ENCODE results near the gene CDH4. TPM values are rescaled to one million over a fixed set of nuclear protein-coding genes. Genes with fewer than 3 reads are reported as not detected.

The CDH4 gene
- total and polyA plus RNA-seq, 2 of the 4 experiments (the other 2 are of a cell fraction), result 1.6 to 3.5 TPM

GRCh38 chr20:61630391-61630650 lies 378.3 kb downstream of the CDH4 start:
- H4K5ac ChIP-seq (ENCODE audit: low read depth, low read length), result no peak overlapping the region
- no peak overlapping the region for H2BK20ac ChIP-seq (ENCODE audit: low read depth, low read length)
- H2AFZ ChIP-seq (replicated peaks; ENCODE audit: low read length, poor library complexity), result no peak overlapping the region
- H3K9ac ChIP-seq (ENCODE audit: low read depth, low read length), result no peak overlapping the region
- dilution Hi-C loops (cut with HindIII; ENCODE audit: low sequenced_read_pairs, unreplicated experiment), result no loop called here
- no peaks in the 10 kb centered on the region for H3K9me1 ChIP-seq (ENCODE audit: insufficient read depth, low read length)
- no peaks in the 10 kb centered on the region for H4K20me1 ChIP-seq (ENCODE audit: insufficient read depth, low read length)
- H3K14ac ChIP-seq (replicated peaks; ENCODE audit: low read depth, low read length), result no peak overlapping the region
- intact Hi-C loops (cut with micrococcal nuclease), result no loop called here
- H2BK5ac ChIP-seq (ENCODE audit: low read depth, low read length, poor library complexity, severe bottlenecking), result no peak overlapping the region
- H3K4me1 ChIP-seq (ENCODE audit: control insufficient read depth, insufficient read depth, low read length), result no peaks in the 10 kb centered on the region
- TF ChIP-seq MXI1 (IDR thresholded peaks at IDR 0.05; ENCODE audit: borderline replicate concordance, low read depth, low read length), result no peak
- TF ChIP-seq, protein P1, sequence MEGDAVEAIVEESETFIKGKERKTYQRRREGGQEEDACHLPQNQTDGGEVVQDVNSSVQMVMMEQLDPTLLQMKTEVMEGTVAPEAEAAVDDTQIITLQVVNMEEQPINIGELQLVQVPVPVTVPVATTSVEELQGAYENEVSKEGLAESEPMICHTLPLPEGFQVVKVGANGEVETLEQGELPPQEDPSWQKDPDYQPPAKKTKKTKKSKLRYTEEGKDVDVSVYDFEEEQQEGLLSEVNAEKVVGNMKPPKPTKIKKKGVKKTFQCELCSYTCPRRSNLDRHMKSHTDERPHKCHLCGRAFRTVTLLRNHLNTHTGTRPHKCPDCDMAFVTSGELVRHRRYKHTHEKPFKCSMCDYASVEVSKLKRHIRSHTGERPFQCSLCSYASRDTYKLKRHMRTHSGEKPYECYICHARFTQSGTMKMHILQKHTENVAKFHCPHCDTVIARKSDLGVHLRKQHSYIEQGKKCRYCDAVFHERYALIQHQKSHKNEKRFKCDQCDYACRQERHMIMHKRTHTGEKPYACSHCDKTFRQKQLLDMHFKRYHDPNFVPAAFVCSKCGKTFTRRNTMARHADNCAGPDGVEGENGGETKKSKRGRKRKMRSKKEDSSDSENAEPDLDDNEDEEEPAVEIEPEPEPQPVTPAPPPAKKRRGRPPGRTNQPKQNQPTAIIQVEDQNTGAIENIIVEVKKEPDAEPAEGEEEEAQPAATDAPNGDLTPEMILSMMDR (conservative IDR thresholded peaks at IDR 0.05; ENCODE audit: low read depth, low read length), result no peak
- no peak for TF ChIP-seq RAD21 (IDR thresholded peaks at IDR 0.05; ENCODE audit: low read length)
- no peak for TF ChIP-seq CEBPB (IDR thresholded peaks at IDR 0.05; ENCODE audit: low read depth, low read length)
- no peak for TF ChIP-seq ELK1 (IDR thresholded peaks at IDR 0.05; ENCODE audit: borderline replicate concordance, low read depth, low read length)
- TF ChIP-seq, protein P2, sequence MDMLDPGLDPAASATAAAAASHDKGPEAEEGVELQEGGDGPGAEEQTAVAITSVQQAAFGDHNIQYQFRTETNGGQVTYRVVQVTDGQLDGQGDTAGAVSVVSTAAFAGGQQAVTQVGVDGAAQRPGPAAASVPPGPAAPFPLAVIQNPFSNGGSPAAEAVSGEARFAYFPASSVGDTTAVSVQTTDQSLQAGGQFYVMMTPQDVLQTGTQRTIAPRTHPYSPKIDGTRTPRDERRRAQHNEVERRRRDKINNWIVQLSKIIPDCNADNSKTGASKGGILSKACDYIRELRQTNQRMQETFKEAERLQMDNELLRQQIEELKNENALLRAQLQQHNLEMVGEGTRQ (IDR thresholded peaks at IDR 0.05; ENCODE audit: low read depth, low read length), result no peak
- TF ChIP-seq POLR2A (IDR thresholded peaks at IDR 0.05; ENCODE audit: low read depth, low read length), result no peak
- no peak for TF ChIP-seq CHD1 (IDR thresholded peaks at IDR 0.05; ENCODE audit: low read depth, low read length)
- no peak for TF ChIP-seq RCOR1 (IDR thresholded peaks at IDR 0.05; ENCODE audit: insufficient replicate concordance, low read length)
- no peak for TF ChIP-seq SMC3 (IDR thresholded peaks at IDR 0.05; ENCODE audit: low read depth, low read length)
- no peak for TF ChIP-seq RFX5 (IDR thresholded peaks at IDR 0.05; ENCODE audit: low read depth, low read length)
- no peak for TF ChIP-seq MAFK (IDR thresholded peaks at IDR 0.05; ENCODE audit: low read depth, low read length)
- TF ChIP-seq FOS (IDR thresholded peaks at IDR 0.05; ENCODE audit: low read depth, low read length), result no peak
- no peak for TF ChIP-seq BHLHE40 (IDR thresholded peaks at IDR 0.05; ENCODE audit: low read depth, low read length)
- no peak for TF ChIP-seq NFE2L2 (IDR thresholded peaks at IDR 0.05; ENCODE audit: low read depth, low read length)
- no peak for TF ChIP-seq MAZ (IDR thresholded peaks at IDR 0.05; ENCODE audit: borderline replicate concordance, low read depth, low read length)
- BruUV-seq (replicated peaks), result no TSS peak
- H4K8ac ChIP-seq (ENCODE audit: low read depth in 2 of 2, low read length in 2 of 2), result no peak overlapping the region
- H3K27ac ChIP-seq (ENCODE audit: insufficient read depth, low read length), result no peak overlapping the region
- H3K4me2 ChIP-seq (ENCODE audit: low read depth, low read length), result no peak overlapping the region
- no peak overlapping the region for H2BK15ac ChIP-seq (ENCODE audit: low read depth, low read length)
- no peak overlapping the region for H3K4me3 ChIP-seq (ENCODE audit: insufficient read depth, low read depth, low read length)
- WGBS, 2 experiments (ENCODE audit: extremely low coverage in 2 of 2, insufficient read length in 1 of 2), result 100% methylated on average over 1 of the region's 5 CpGs; no CpG with 5 or more reads in 1 of the 2 experiments
- no peak overlapping the region for H3K18ac ChIP-seq (ENCODE audit: low read depth, low read length)
- no peaks in the 10 kb centered on the region for H3K79me1 ChIP-seq (ENCODE audit: low read depth in 1 of 2, low read length in 2 of 2)
- no peaks in the 10 kb centered on the region for H3K9me3 ChIP-seq (ENCODE audit: control insufficient read depth, insufficient read depth, low read length)
- no peak for ATAC-seq (ENCODE audit: low read depth)
- DNase-seq, result no peak
- H2AK9ac ChIP-seq (replicated peaks; ENCODE audit: low read depth, low read length, poor library complexity), result no peak overlapping the region
- no peak overlapping the region for H3K23ac ChIP-seq (ENCODE audit: low read depth, low read length)
- no peak overlapping the region for H2AK5ac ChIP-seq (ENCODE audit: low read depth, low read length)
- no peak overlapping the region for H4K91ac ChIP-seq (ENCODE audit: insufficient read depth, low read depth, low read length)
- H3K36me3 ChIP-seq (ENCODE audit: control insufficient read depth, insufficient read depth, low read length), result no peaks in the 10 kb centered on the region
- in situ Hi-C loops (cut with MboI; ENCODE audit: low sequenced_read_pairs), result no loop called here
- H3K27me3 ChIP-seq (ENCODE audit: control insufficient read depth, insufficient read depth, low read length), result no peaks in the 10 kb centered on the region; the same call in 1 of the 2 replicates
- no peak overlapping the region for H2BK120ac ChIP-seq (ENCODE audit: low read depth, low read length)
- CTCF ChIA-PET, result no interaction called here
- H3K4ac ChIP-seq (ENCODE audit: low read depth, low read length), result no peak overlapping the region
- H3K56ac ChIP-seq (ENCODE audit: extremely low read depth, insufficient read depth, low read length), result no peak overlapping the region
- POLR2A ChIA-PET (ENCODE audit: unreplicated experiment), result no interaction called here

All from IMR-90 (cell line).